Activated CD4-positive, alpha-beta T cell treated with anti-CD3 and anti-CD28 coated beads for 36 hours (primary cell): ENCODE data around the gene GRB2. TPM values are rescaled to one million over a fixed set of nuclear protein-coding genes. Genes with fewer than 3 reads are reported as not detected.
A peak's percentile ranks its signal among the peaks of the same experiment; 100 is the strongest.
"Not testable (repeated sequence)": the region's sequence is repeated elsewhere in the genome, so short reads cannot be mapped to it uniquely, and the experiment has no call there.

Experiments
- ATAC-seq: fragments of 200-7000 bp; cut with Tn5 transposase; one replicate; pipeline ENCODE4 v1.10.0; 2021; ENCODE audit warnings: mild to moderate bottlenecking, moderate library complexity
- CTCF ChIA-PET: fragments of 350-600 bp; sonication (Branson Sonifier 250); formaldehyde crosslinking; loops from one replicate; lab custom pipeline; 2021; ENCODE audit warnings: antibody characterized with exemption; lab: Charles Lee
- POLR2A ChIA-PET: fragments of 350-600 bp; sonication (Branson Sonifier 250); formaldehyde crosslinking; loops from one replicate; lab custom pipeline; 2021; ENCODE audit warnings: antibody characterized with exemption, inconsistent platforms; lab: Charles Lee
- DNase-seq: peaks from one replicate; pipeline ENCODE4 v3.0.0-alpha.2; 2020
- H3K27ac Mint-ChIP-seq: one replicate; pipeline ENCODE4 v1.8.0; 2021; ENCODE audit warnings: mixed read lengths
- H3K27me3 Mint-ChIP-seq: one replicate; pipeline ENCODE4 v1.8.0; 2021; ENCODE audit warnings: mixed read lengths
- H3K36me3 Mint-ChIP-seq: one replicate; pipeline ENCODE4 v1.8.0; 2021; ENCODE audit warnings: low read depth, mixed read lengths
- H3K4me1 Mint-ChIP-seq: one replicate; pipeline ENCODE4 v1.8.0; 2021; ENCODE audit warnings: mixed read lengths
- H3K4me3 Mint-ChIP-seq: one replicate; pipeline ENCODE4 v1.8.0; 2021; ENCODE audit warnings: mild to moderate bottlenecking, moderate library complexity, mixed read lengths
- H3K9me3 Mint-ChIP-seq: one replicate; pipeline ENCODE4 v1.8.0; 2021; ENCODE audit warnings: low read depth, mixed read lengths
- intact Hi-C, 2 experiments: fragments of 100-400 bp; cut with DNase I in 1 of 2; cut with micrococcal nuclease in 1 of 2; formaldehyde crosslinking; loops; one replicate each; pipeline versions ENCODE4 v1.14.2 to v1.15.1; 2022 to 2024; cut with DNase I, micrococcal nuclease
- total RNA-seq, 2 experiments: library from RNA; stranded (reverse); gene quantifications; one replicate each; pipeline ENCODE4 v1.2.3, GENCODE V29; 2021

The GRB2 gene
- 100 to 1,000 TPM; 157 to 168 TPM for total RNA-seq

DNA sequence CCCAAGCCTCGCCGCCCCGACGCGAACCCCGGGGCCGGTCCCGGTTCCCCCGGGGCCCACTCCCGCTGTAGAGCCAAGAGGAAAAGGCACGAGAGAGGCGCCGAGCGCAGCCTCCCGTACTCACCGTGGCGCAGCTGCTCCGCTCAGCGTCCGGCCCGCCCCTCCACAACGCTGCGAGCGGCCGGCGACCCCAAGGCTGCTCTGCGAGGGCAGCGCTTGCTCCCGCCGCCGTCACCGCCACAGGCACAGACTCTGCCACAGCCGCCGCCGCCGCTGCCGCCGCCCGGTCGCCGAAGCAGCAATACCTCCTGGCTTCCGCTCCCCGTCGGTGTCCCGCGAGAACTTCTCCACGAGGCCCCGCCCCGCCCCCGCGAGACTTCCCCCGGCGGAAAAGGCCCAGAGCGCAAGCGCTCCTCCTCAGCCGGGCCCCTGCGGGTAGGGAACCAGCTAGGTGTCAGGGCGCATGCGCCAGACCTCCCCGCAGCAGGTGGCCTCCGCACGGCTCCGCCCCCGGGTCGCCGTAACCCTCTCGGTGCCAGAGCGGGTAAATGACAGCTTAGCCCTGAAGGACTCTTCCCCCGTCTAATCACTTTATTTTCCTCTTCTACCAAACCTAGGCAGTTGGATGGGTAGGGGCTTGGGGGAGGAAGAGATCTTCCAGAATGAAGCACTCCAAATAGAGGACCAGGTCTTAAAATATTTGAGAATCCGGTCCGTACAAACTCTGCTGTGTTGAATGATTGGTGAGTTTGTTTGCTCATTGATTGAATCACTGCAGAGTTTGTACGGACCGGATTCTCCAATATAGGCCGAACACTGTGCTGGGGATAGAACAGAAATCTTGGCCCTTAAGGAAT, at the start of gene GRB2:
GRB2 (minus strand) TSS at position 314 of the 857 bp plus-strand sequence. CDS start 12,050 bp downstream, outside the sequence.
- peak; percentile 100 for DNase-seq
- Mint-ChIP-seq H3K36me3 (peaks cover 13% of the 10 kb centered on the region), H3K9me3 (no peaks in the 10 kb centered on the region), H3K27ac (peak within 1 kb of the TSS; percentile 96), H3K4me3 (peak within 1 kb of the TSS; percentile 90), H3K27me3 (no peaks in the 10 kb centered on the region), H3K4me1 (peaks cover 35% of the 10 kb centered on the region)
- ChIA-PET POLR2A (interaction anchor here (0.7 to 1.8 kb wide), 8 partner anchors 9 to 296 kb away, joined by 3 to 11 read pairs (median 4); partner anchors contain the start of genes ARMC7, GGA3, MIF4GD and SLC25A19), CTCF (interaction anchor here (0.6 to 3.5 kb wide), 18 partner anchors 11 to 534 kb away, joined by 3 to 16 read pairs (median 4); partner anchors contain the start of gene SLC25A19)
- intact Hi-C loops, result loop anchor here (1.0 to 2.0 kb wide), 21 partner anchors 12 to 532 kb away; partner anchors contain the start of genes MIF4GD (in 2 of the 2), GGA3 (in 1 of the 2), LLGL2 (in 1 of the 2) and MRPS7 (in 1 of the 2)
- ATAC-seq, result peak; percentile 81

DNA sequence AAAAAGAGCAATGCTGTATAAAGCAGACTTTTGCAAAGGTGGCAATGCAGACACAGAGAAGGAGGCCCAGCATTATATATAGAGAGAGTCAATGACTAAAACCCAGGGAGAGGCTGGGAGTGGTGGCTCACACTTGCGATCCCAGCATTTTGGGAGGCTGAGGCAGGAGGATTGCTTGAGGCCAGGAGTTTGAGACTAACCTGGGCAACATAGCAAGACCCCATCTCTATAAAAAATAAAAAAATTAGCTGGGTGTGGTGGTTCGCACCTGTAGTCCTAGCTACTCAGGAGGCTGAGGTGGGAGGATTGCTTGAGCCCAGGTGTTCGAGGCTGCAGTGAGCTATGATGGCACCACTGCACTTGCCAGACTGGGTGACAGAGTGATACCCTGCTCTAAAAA, 49.2 kb upstream of the GRB2 start:
- peaks cover 19% of the 10 kb centered on the region for H3K4me1 Mint-ChIP-seq
- DNase-seq, H3K36me3 Mint-ChIP-seq, H3K27me3 Mint-ChIP-seq, H3K9me3 Mint-ChIP-seq, H3K4me3 Mint-ChIP-seq, H3K27ac Mint-ChIP-seq, ATAC-seq: not testable (repeated sequence)
- ChIA-PET CTCF (interaction anchor here (0.8 to 1.2 kb wide), 2 partner anchors 12 to 44 kb away, joined by 3 read pairs; no protein-coding TSS in a partner anchor), POLR2A (interaction anchor here (0.7 to 1.0 kb wide), 2 partner anchors 322 to 328 kb away, joined by 3 to 4 read pairs; no protein-coding TSS in a partner anchor)
- intact Hi-C loops, result loop anchor here in 1 of 2 experiments (5.0 kb wide), 1 partner anchor 302 kb away; the partner anchor contains the start of gene JPT1

DNA sequence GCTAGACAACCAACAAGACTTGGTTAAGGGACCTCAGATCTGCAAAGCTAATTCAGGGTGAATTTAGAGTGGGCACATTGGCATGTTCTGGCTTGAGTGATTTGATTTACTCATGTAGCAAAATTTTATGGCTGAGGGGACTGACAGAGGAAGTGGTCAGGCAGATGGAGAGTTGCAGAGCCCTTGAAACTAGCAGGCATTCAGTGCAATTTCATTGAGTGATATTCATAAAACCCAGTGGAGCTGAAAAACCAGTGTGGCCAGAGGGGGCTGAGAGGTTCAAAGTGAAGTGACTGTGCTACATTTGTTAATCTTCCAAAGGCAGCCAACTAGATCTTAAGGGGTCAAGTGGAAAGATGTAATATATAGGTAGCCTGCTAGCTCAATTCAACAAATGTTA, 48.7 kb upstream of the GRB2 start:
- Mint-ChIP-seq H3K9me3 (no peaks in the 10 kb centered on the region), H3K36me3 (peaks cover 3% of the 10 kb centered on the region), H3K4me3 (no peak overlapping the region), H3K4me1 (peaks cover 18% of the 10 kb centered on the region), H3K27me3 (no peaks in the 10 kb centered on the region), H3K27ac (no peak overlapping the region)
- ATAC-seq (no peak), DNase-seq (no peak)
- intact Hi-C loops, result no loop called here
- ChIA-PET CTCF (interaction anchor here (0.8 to 1.2 kb wide), 4 partner anchors 11 to 67 kb away, joined by 3 to 5 read pairs (median 3); no protein-coding TSS in a partner anchor), POLR2A (interaction anchor here (0.7 to 1.0 kb wide), 3 partner anchors 26 to 329 kb away, joined by 3 to 4 read pairs (median 4); no protein-coding TSS in a partner anchor)

DNA sequence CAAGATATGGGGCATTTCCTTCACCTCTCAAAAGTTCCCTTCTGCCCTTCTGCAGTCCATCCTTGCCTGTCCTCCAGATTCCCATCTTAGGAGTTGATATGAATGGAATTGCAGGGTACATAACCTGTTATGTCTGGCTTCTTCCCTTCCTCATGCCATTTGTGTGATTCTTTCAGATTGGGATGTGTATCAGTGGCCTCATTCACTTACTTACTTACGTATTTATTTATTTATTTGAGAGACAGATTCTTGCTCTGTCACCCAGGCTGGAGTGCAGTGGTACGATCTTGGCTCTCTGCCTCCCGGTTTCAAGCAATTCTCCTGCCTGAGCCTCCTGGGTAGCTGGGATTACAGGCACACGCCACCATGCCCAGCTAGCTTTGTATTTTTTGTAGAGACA, 44.8 kb upstream of the GRB2 start:
- H3K4me3 Mint-ChIP-seq, result no peak overlapping the region
- no peak overlapping the region for H3K27ac Mint-ChIP-seq
- H3K36me3 Mint-ChIP-seq, result no peaks in the 10 kb centered on the region
- no peak for ATAC-seq
- DNase-seq, result no peak
- CTCF ChIA-PET, result no interaction called here
- no peaks in the 10 kb centered on the region for H3K9me3 Mint-ChIP-seq
- no peaks in the 10 kb centered on the region for H3K27me3 Mint-ChIP-seq
- intact Hi-C loops, result no loop called here
- no peaks in the 10 kb centered on the region for H3K4me1 Mint-ChIP-seq
- POLR2A ChIA-PET, result no interaction called here

DNA sequence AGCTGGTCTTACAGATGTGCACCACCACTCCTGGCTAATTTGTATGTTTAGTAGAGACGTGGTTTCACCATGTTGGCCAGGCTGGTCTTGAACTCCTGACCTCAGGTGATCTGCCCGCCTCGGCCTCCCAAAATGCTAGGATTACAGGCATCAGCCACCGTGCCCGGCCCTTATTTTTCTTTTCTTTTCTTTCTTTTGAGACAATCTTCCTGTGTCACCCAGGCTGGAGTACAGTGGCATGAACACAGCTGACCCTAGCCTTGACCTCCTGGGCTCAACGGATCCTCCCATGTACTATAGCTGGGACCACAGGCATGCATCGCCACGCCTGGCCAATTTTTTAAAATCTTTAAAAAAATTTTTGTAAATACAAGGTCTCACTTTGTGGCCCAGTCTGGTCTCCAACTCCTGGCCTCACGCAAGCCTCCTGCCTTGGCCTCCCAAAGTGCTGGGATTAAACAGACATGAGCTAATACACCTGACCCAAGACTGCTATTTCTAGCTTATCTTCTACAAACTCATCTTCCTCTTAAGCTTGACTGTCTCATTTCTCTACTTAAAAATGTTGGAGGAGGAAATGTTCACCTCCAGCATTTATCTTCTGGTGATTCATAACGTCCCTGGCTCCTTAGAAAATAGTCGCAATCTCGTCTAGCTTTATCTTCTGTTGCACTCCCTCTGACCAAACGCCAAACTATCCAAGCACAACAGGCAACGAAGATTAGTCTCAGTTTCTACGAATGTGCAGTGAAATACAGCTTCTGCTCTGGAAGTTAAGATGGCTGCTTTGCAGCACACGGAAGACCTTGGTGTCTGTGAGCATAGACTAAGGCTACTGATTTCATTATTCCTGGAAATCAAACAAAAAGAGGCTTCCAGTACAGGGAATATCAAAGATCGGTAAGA, 42.7 kb upstream of the GRB2 start:
- intact Hi-C loops, result no loop called here
- H3K36me3 Mint-ChIP-seq, result no peaks in the 10 kb centered on the region
- POLR2A ChIA-PET, result interaction anchor here (1.1 kb wide), 1 partner anchor 8 kb away, joined by 5 read pairs; the partner anchor contains the start of gene TMEM94
- DNase-seq (no peak), ATAC-seq (no peak)
- CTCF ChIA-PET, result interaction anchor here (0.6 to 1.5 kb wide), 3 partner anchors 25 to 344 kb away, joined by 3 read pairs; no protein-coding TSS in a partner anchor
- H3K4me1 Mint-ChIP-seq, result no peaks in the 10 kb centered on the region
- H3K27ac Mint-ChIP-seq, result no peak overlapping the region
- H3K4me3 Mint-ChIP-seq, result no peak overlapping the region
- no peaks in the 10 kb centered on the region for H3K9me3 Mint-ChIP-seq
- no peaks in the 10 kb centered on the region for H3K27me3 Mint-ChIP-seq

DNA sequence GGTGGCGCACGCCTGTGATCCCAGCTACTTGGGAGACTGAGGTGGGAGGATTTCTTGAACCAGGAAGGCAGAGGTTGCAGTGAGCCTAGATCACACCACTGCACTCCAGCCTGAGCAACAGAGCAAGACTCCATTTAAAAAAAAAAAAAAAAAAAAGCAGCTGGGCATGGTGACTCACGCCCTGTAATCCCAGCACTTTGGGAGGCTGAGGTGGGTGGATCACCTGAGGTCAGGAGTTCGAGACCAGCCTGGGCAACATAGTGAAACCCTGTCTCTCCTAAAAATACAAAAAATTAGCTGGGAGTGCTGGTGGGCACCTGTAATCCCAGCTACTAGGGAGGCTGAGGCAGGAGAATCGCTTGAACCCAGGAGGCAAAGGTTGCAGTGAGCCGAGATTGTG, 40.4 kb upstream of the GRB2 start:
- intact Hi-C loops, ATAC-seq, H3K27ac Mint-ChIP-seq, H3K36me3 Mint-ChIP-seq, H3K27me3 Mint-ChIP-seq, POLR2A ChIA-PET, H3K4me1 Mint-ChIP-seq, DNase-seq, H3K4me3 Mint-ChIP-seq, H3K9me3 Mint-ChIP-seq: not testable (repeated sequence)
- CTCF ChIA-PET, result interaction anchor here (0.8 kb wide), 1 partner anchor 21 kb away, joined by 3 read pairs; no protein-coding TSS in a partner anchor

DNA sequence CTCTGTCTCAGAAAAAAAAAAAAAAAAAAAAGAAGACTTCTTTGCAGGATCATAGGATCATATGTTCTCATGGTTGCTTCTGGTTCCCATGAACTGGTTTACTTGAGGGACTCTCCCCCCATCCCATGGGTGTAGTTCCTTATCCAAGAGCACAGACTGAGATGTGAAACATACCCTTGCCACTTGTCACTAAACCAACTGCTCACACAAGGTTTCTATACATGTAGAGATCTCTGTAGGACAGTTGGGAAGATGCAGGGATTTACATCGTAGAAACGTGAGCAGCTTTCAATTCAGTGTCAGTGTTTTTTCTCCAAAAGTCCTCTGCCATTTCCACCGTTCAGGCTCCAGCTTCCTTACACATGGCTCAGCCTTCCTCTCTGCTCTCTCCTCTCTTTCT, 39.8 kb upstream of the GRB2 start:
- intact Hi-C loops, result no loop called here
- H3K27me3 Mint-ChIP-seq, result no peaks in the 10 kb centered on the region
- no peak for DNase-seq
- no peak overlapping the region for H3K4me3 Mint-ChIP-seq
- ChIA-PET CTCF (interaction anchor here (0.7 to 0.8 kb wide), 2 partner anchors 20 to 639 kb away, joined by 3 read pairs; no protein-coding TSS in a partner anchor), POLR2A (no interaction called here)
- H3K9me3 Mint-ChIP-seq, result no peaks in the 10 kb centered on the region
- no peak for ATAC-seq
- no peak overlapping the region for H3K27ac Mint-ChIP-seq
- H3K4me1 Mint-ChIP-seq, result no peaks in the 10 kb centered on the region
- H3K36me3 Mint-ChIP-seq, result no peaks in the 10 kb centered on the region

DNA sequence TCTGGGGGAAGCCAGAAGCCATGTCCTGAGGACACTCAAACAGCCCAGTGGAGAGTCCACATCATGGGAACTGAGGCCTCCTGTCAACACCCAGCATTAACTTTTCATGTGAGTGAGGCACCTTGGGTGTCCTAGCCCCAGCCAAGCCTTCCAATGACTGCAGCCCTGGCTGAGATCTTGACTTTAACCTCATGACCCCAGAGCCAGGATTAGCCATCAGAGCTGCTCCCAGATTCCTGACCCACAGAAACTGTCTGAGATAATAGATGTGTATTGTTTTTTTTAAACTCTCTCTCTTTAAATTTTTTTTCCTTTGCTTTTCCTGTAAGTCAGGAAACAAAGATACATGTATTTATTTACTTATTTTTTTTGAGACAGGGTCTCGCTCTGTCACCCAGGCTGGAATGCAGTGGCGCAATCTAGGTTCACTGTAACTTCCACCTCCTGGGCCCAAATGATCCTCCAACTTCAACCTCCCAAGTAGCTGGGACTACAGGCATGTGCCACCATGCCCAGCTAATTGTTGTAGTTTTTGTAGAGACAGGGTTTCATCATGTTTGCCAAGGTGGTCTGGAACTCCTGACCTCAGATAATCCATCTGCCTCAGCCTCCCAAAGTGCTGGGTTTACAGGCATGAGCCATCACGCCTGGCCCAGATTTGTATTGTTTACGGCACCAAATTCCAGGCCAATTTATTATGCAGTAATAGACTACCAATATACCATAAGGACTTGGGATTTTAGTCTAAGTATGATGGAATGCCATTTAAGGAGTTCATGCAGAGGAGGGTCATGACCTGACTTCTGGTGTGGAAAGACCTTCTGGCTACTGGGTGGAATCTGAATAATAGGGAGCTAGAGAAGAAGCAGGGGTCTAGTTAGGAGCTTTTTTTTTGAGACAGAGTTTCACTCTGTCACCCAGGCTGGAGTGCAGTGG, 37.0 kb upstream of the GRB2 start:
- Mint-ChIP-seq H3K4me3 (no peak overlapping the region), H3K27ac (no peak overlapping the region), H3K27me3 (no peaks in the 10 kb centered on the region), H3K4me1 (no peaks in the 10 kb centered on the region), H3K36me3 (no peaks in the 10 kb centered on the region), H3K9me3 (no peaks in the 10 kb centered on the region)
- POLR2A ChIA-PET, result no interaction called here
- CTCF ChIA-PET, result interaction anchor here (0.6 to 1.6 kb wide), 4 partner anchors 9 to 307 kb away, joined by 3 to 4 read pairs (median 4); partner anchors contain the start of gene TSEN54
- intact Hi-C loops, result no loop called here
- DNase-seq (no peak), ATAC-seq (no peak)

DNA sequence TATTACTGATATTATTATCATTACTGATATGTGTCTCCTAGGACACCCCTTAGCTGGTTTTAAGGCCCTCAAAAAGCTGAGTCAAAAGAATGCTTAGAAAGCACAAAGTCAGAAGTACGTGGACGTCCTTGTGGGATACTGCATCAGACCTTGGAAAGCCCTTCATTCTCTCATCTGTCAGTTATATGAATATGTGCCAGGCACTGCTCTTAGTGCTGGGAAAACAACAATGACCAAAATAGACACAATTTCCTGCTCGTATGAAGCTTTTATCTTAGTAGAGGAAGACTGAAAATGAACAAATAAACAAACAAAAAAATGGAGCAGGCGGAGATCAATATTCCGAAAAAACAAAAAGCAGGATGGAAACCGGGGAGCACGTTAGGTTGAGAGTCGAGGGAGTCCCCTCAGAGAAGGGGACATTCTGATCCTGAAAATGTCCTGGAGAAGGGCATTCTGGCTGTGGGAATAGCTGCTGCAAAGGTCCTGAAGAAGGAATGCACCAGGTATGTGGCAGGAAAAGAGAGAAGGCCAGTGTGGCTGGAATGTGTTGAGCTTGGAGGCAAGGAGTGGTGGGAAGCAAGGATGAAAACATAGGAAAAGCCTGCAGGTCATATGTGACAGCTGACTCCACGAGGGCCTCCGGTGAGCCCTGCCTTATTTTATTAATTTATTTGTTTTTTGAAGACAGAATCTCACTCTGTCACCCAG, 35.4 kb upstream of the GRB2 start:
- DNase-seq, result no peak
- ATAC-seq, result no peak
- H3K36me3 Mint-ChIP-seq, result no peaks in the 10 kb centered on the region
- intact Hi-C loops, result no loop called here
- H3K4me1 Mint-ChIP-seq, result peaks cover 4% of the 10 kb centered on the region
- ChIA-PET CTCF (interaction anchor here (1.1 to 2.0 kb wide), 2 partner anchors 16 to 119 kb away, joined by 3 to 7 read pairs; partner anchors contain the start of gene TMEM94), POLR2A (interaction anchor here (0.6 to 0.7 kb wide), 2 partner anchors 18 to 44 kb away, joined by 3 read pairs; no protein-coding TSS in a partner anchor)
- H3K27ac Mint-ChIP-seq, result no peak overlapping the region
- H3K9me3 Mint-ChIP-seq, result no peaks in the 10 kb centered on the region
- H3K4me3 Mint-ChIP-seq, result no peak overlapping the region
- no peaks in the 10 kb centered on the region for H3K27me3 Mint-ChIP-seq
